Measurements from ENCODE around the gene CCND1.

GRCh38 chr11:69661413-69661715, 20.4 kb downstream of the CCND1 start:
- TF ChIP-seq POLR2AphosphoS5 (IDR thresholded peaks at IDR 0.05; ENCODE audit: low read depth, low read length) (no peak), POLR2A (IDR thresholded peaks at IDR 0.05; ENCODE audit: low read depth, low read length) (no peak), POU2F2 (IDR thresholded peaks at IDR 0.05; ENCODE audit: low read depth, low read length) (no peak)

Data from GM12891 (cell line).